WTC11 (cell line): ENCODE data around the gene VWA3B. TPM values are rescaled to one million over a fixed set of nuclear protein-coding genes. Genes with fewer than 3 reads are reported as not detected.

Source experiments
- EMX1 ChIP-seq: fragments of 250-450 bp; sonication (Bioruptor Pico); IDR thresholded peaks from 2 replicates; pipeline ENCODE4 v1.8.0; 2021; ENCODE audit warnings: mild to moderate bottlenecking
- GABPB1 ChIP-seq: sonication (generic); formaldehyde crosslinking; IDR thresholded peaks from 2 replicates; pipeline ENCODE4 v1.8.1; 2023; ENCODE audit warnings: mild to moderate bottlenecking, missing genetic modification reagents
- GRHL2 ChIP-seq: fragments of 250-450 bp; sonication (Bioruptor Pico); IDR thresholded peaks from 2 replicates; pipeline ENCODE4 v1.8.0; 2022; ENCODE audit warnings: mild to moderate bottlenecking, moderate library complexity; ENCODE audit not compliant: insufficient replicate concordance, severe bottlenecking
- NR2C2 ChIP-seq: sonication (generic); formaldehyde crosslinking; IDR thresholded peaks from 2 replicates; pipeline ENCODE4 v1.8.0; 2022; ENCODE audit warnings: mild to moderate bottlenecking, missing genetic modification reagents
- PRRX2 ChIP-seq: fragments of 250-450 bp; sonication (Bioruptor Pico); IDR thresholded peaks from 2 replicates; pipeline ENCODE4 v1.8.0; 2021; ENCODE audit warnings: mild to moderate bottlenecking
- SP1 ChIP-seq: sonication (generic); formaldehyde crosslinking; conservative IDR thresholded peaks from 2 replicates; pipeline ENCODE4 v1.8.1; 2022; ENCODE audit warnings: missing genetic modification reagents
- TCF7 ChIP-seq: sonication (generic); formaldehyde crosslinking; IDR thresholded peaks from 2 replicates; pipeline ENCODE4 v1.8.0; 2022; ENCODE audit warnings: mild to moderate bottlenecking, low read depth, missing genetic modification reagents, moderate library complexity
- ZNF317 ChIP-seq: sonication (generic); formaldehyde crosslinking; IDR thresholded peaks from 2 replicates; pipeline ENCODE4 v1.8.1; 2023; ENCODE audit warnings: low read depth, mild to moderate bottlenecking, moderate library complexity, missing genetic modification reagents, borderline replicate concordance
- ZNF396 ChIP-seq: fragments of 250-450 bp; sonication (Bioruptor Pico); IDR thresholded peaks from 2 replicates; pipeline ENCODE4 v1.8.0; 2021; ENCODE audit warnings: mild to moderate bottlenecking, moderate library complexity, borderline replicate concordance
- ZNF671 ChIP-seq: fragments of 250-450 bp; sonication (Bioruptor Pico); IDR thresholded peaks from 2 replicates; pipeline ENCODE4 v1.8.0; 2021; ENCODE audit warnings: mild to moderate bottlenecking
- total RNA-seq: library from RNA; stranded (reverse); gene quantifications from 3 replicates; pipeline ENCODE4 v1.2.3, GENCODE V29; 2021
- TF ChIP-seq, protein P1 (sequence below): sonication (generic); formaldehyde crosslinking; IDR thresholded peaks from 2 replicates; pipeline ENCODE4 v1.8.0; 2023; ENCODE audit warnings: missing genetic modification reagents, mild to moderate bottlenecking, borderline replicate concordance
- TF ChIP-seq, protein P2 (sequence below): sonication (generic); formaldehyde crosslinking; conservative IDR thresholded peaks from 2 replicates; pipeline ENCODE4 v1.8.1; 2023; ENCODE audit warnings: mild to moderate bottlenecking, low read depth, missing genetic modification reagents, moderate library complexity
- TF ChIP-seq, protein P3 (sequence below): sonication (generic); formaldehyde crosslinking; IDR thresholded peaks from 2 replicates; pipeline ENCODE4 v1.8.1; 2022; ENCODE audit warnings: mild to moderate bottlenecking, missing genetic modification reagents, moderate library complexity, borderline replicate concordance
- TF ChIP-seq, protein P4 (sequence below): sonication (generic); formaldehyde crosslinking; IDR thresholded peaks from 2 replicates; pipeline ENCODE4 v1.8.1; 2023; ENCODE audit warnings: mild to moderate bottlenecking, missing genetic modification reagents, moderate library complexity
- TF ChIP-seq, protein P5 (sequence below): sonication (generic); formaldehyde crosslinking; IDR thresholded peaks from 2 replicates; pipeline ENCODE4 v1.8.0; 2022; ENCODE audit warnings: mild to moderate bottlenecking, missing genetic modification reagents

Gene VWA3B
- total RNA-seq, 1 experiment from 2014 or later: not detected

DNA sequence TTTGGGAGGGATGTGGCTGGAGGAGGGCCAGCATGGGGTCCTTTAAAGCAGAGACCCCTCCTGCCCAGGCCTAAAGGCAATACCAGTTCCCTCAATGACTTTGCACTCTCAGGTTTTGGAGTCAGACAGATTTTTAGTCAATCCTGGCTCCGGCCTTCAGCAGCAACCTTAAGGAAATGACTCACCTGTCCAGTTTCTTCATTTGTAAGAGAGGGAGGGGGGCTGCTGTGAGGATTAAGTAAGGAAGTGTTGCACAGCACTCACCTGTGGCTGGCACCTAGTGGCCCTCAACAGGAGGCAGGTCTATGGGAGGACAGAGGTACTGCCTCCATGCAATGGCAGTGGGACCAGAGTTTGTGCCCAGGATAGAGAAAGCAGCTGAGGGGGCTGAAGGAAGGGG lies 273.0 kb downstream of the VWA3B start (continued):
- TF ChIP-seq, protein P1, sequence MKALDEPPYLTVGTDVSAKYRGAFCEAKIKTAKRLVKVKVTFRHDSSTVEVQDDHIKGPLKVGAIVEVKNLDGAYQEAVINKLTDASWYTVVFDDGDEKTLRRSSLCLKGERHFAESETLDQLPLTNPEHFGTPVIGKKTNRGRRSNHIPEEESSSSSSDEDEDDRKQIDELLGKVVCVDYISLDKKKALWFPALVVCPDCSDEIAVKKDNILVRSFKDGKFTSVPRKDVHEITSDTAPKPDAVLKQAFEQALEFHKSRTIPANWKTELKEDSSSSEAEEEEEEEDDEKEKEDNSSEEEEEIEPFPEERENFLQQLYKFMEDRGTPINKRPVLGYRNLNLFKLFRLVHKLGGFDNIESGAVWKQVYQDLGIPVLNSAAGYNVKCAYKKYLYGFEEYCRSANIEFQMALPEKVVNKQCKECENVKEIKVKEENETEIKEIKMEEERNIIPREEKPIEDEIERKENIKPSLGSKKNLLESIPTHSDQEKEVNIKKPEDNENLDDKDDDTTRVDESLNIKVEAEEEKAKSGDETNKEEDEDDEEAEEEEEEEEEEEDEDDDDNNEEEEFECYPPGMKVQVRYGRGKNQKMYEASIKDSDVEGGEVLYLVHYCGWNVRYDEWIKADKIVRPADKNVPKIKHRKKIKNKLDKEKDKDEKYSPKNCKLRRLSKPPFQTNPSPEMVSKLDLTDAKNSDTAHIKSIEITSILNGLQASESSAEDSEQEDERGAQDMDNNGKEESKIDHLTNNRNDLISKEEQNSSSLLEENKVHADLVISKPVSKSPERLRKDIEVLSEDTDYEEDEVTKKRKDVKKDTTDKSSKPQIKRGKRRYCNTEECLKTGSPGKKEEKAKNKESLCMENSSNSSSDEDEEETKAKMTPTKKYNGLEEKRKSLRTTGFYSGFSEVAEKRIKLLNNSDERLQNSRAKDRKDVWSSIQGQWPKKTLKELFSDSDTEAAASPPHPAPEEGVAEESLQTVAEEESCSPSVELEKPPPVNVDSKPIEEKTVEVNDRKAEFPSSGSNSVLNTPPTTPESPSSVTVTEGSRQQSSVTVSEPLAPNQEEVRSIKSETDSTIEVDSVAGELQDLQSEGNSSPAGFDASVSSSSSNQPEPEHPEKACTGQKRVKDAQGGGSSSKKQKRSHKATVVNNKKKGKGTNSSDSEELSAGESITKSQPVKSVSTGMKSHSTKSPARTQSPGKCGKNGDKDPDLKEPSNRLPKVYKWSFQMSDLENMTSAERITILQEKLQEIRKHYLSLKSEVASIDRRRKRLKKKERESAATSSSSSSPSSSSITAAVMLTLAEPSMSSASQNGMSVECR (CRISPR knock-in tag): no peak
- TF ChIP-seq, protein P2, sequence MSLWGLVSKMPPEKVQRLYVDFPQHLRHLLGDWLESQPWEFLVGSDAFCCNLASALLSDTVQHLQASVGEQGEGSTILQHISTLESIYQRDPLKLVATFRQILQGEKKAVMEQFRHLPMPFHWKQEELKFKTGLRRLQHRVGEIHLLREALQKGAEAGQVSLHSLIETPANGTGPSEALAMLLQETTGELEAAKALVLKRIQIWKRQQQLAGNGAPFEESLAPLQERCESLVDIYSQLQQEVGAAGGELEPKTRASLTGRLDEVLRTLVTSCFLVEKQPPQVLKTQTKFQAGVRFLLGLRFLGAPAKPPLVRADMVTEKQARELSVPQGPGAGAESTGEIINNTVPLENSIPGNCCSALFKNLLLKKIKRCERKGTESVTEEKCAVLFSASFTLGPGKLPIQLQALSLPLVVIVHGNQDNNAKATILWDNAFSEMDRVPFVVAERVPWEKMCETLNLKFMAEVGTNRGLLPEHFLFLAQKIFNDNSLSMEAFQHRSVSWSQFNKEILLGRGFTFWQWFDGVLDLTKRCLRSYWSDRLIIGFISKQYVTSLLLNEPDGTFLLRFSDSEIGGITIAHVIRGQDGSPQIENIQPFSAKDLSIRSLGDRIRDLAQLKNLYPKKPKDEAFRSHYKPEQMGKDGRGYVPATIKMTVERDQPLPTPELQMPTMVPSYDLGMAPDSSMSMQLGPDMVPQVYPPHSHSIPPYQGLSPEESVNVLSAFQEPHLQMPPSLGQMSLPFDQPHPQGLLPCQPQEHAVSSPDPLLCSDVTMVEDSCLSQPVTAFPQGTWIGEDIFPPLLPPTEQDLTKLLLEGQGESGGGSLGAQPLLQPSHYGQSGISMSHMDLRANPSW (CRISPR knock-in tag): no peak
- TF ChIP-seq ZNF671 (no peak), NR2C2 (CRISPR knock-in tag) (no peak), GABPB1 (CRISPR knock-in tag) (no peak), PRRX2 (CRISPR knock-in tag) (no peak), SP1 (CRISPR knock-in tag) (no peak), EMX1 (CRISPR knock-in tag) (no peak), ZNF396 (CRISPR knock-in tag) (no peak), ZNF317 (CRISPR knock-in tag) (no peak), GRHL2 (CRISPR knock-in tag) (no peak), TCF7 (CRISPR knock-in tag) (no peak)
- TF ChIP-seq, protein P3, sequence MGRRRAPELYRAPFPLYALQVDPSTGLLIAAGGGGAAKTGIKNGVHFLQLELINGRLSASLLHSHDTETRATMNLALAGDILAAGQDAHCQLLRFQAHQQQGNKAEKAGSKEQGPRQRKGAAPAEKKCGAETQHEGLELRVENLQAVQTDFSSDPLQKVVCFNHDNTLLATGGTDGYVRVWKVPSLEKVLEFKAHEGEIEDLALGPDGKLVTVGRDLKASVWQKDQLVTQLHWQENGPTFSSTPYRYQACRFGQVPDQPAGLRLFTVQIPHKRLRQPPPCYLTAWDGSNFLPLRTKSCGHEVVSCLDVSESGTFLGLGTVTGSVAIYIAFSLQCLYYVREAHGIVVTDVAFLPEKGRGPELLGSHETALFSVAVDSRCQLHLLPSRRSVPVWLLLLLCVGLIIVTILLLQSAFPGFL (CRISPR knock-in tag): no peak
- TF ChIP-seq, protein P4, sequence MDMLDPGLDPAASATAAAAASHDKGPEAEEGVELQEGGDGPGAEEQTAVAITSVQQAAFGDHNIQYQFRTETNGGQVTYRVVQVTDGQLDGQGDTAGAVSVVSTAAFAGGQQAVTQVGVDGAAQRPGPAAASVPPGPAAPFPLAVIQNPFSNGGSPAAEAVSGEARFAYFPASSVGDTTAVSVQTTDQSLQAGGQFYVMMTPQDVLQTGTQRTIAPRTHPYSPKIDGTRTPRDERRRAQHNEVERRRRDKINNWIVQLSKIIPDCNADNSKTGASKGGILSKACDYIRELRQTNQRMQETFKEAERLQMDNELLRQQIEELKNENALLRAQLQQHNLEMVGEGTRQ (CRISPR knock-in tag): no peak
- TF ChIP-seq, protein P5, sequence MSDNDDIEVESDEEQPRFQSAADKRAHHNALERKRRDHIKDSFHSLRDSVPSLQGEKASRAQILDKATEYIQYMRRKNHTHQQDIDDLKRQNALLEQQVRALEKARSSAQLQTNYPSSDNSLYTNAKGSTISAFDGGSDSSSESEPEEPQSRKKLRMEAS (CRISPR knock-in tag): no peak

Other genes with a start within 250 kb of the VWA3B start
- gene TMEM131, start 91.2 kb upstream of the VWA3B start, total RNA-seq: 18.6 to 21.9 TPM (median 19.4 TPM) in 3 replicates